Measurements from ENCODE around the gene NPEPL1.

Gene NPEPL1

DNA sequence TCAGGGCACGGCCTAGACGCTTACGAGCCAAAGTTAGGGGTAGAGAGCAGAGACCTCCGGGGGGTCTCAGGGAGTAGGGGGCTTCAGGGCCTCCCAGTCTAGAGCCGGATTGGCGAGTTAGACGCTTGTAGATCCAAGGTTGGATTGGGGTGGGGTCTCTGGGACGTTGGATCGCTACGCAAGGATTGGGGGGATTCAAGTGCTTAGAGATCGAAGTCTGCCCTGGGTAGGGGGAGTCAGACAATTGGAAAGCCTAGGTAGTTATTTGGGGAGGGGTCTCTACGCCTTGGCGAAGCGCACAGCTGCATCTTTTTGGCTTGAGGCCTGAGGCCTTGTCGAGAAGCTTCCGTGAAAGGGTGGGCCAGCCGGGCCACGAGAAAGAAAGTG lies 41.0 kb upstream of the NPEPL1 start:
- no peak for TF ChIP-seq POLR2AphosphoS5 (IDR thresholded peaks at IDR 0.05; ENCODE audit: low read depth, low read length)
- TF ChIP-seq, protein P1, sequence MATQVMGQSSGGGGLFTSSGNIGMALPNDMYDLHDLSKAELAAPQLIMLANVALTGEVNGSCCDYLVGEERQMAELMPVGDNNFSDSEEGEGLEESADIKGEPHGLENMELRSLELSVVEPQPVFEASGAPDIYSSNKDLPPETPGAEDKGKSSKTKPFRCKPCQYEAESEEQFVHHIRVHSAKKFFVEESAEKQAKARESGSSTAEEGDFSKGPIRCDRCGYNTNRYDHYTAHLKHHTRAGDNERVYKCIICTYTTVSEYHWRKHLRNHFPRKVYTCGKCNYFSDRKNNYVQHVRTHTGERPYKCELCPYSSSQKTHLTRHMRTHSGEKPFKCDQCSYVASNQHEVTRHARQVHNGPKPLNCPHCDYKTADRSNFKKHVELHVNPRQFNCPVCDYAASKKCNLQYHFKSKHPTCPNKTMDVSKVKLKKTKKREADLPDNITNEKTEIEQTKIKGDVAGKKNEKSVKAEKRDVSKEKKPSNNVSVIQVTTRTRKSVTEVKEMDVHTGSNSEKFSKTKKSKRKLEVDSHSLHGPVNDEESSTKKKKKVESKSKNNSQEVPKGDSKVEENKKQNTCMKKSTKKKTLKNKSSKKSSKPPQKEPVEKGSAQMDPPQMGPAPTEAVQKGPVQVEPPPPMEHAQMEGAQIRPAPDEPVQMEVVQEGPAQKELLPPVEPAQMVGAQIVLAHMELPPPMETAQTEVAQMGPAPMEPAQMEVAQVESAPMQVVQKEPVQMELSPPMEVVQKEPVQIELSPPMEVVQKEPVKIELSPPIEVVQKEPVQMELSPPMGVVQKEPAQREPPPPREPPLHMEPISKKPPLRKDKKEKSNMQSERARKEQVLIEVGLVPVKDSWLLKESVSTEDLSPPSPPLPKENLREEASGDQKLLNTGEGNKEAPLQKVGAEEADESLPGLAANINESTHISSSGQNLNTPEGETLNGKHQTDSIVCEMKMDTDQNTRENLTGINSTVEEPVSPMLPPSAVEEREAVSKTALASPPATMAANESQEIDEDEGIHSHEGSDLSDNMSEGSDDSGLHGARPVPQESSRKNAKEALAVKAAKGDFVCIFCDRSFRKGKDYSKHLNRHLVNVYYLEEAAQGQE (IDR thresholded peaks at IDR 0.05; ENCODE audit: insufficient read depth in 1 of 2, low read depth in 2 of 2, low read length in 2 of 2), result no peak

DNA sequence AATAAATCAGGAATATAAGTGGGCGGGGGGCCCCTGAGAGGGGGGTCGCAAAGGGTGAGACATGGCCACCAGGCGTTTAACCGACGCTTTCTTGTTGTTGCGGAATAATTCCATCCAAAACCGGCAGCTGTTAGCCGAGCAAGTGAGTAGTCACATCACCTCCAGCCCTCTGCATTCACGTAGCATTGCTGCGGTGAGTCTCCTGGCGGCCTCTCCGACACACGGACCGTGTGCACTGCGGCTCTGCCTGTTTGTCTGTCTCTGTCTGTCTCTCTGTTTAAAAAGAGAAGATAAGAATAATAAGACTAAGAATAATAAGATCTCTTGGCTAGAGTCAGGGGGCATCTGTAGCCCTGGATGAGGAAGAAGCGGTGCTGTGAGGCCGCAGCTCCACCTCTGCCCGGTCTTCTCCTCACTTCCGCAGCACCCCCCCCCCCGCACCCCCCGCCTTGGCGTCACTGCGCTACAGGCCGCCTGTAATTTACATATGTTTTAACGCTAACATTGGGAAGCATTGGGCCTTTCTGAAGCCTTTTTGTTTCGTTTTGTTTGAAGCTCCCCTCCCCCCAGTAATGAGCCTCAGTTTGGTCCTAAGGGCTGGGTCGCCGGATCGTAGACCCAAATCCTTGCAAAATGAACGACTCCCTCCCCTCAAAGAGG lies 40.5 kb upstream of the NPEPL1 start:
- TF ChIP-seq FOXP2 (optimal IDR thresholded peaks at IDR 0.05; ENCODE audit: borderline replicate concordance, extremely low read depth, extremely low read length, insufficient read depth), result peak; percentile 27
- no peak for TF ChIP-seq POLR2AphosphoS5 (IDR thresholded peaks at IDR 0.05; ENCODE audit: low read depth, low read length)
- TF ChIP-seq, protein P1 (IDR thresholded peaks at IDR 0.05; ENCODE audit: insufficient read depth in 1 of 2, low read depth in 2 of 2, low read length in 2 of 2), result no peak

DNA sequence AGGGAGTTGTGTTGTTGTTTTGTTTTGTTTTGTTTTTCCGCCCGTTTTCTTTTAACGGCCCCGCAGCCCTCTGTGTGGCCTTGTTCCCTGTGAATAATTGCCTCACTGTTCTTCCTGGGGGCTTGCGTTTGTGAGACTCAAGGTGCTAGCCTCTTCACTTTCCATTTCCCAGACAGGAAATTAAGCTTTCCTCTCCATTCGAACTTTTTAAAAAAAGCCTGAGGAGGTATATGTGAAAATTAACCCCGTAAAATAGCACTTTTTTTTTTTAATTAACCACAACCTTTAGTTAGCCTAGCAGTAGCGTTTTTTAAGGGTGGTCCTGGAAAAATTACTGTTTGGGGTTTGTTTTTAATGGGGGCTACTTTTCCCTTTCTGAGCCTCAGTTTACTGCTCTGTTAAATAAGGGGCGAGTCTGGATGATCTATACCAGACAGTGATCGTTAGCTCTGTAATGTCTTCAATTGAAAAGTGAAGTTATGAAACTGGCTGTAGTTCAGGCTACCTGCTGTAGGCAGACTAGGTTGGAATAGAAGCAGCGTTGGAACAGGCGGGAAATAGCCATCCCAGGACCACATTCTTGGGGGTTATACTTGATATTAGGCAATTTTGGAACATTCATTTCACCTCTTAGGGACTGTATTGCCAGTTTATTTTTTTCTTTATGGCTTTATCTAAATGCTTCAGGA lies 39.9 kb upstream of the NPEPL1 start:
- TF ChIP-seq, protein P1 (IDR thresholded peaks at IDR 0.05; ENCODE audit: insufficient read depth in 1 of 2, low read depth in 2 of 2, low read length in 2 of 2), result no peak
- no peak for TF ChIP-seq TAF1 (IDR thresholded peaks at IDR 0.05; ENCODE audit: borderline replicate concordance, insufficient read depth, low read length)

DNA sequence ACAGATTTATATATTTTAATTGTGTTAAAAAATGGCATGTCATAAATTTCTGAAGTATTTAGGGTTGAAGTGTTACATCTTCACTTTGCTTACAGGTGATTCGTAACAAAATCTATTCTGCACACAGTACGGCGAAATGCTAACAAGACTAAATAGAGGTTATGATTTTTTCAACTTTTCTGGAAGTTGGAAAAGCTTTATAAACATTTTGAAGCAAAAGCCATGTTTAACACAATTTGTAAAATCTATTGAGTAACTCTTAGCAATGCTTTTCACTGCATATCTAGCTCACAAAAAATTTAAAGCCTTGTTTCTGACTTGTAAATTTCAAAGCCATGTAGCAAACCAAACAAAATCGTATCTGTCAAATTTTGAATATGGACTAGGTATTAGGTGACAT lies 38.3 kb upstream of the NPEPL1 start:
- TF ChIP-seq SIN3A (IDR thresholded peaks at IDR 0.05; ENCODE audit: borderline replicate concordance, insufficient read depth, low read length) (no peak), POLR2AphosphoS5 (IDR thresholded peaks at IDR 0.05; ENCODE audit: low read depth, low read length) (no peak), TAF1 (IDR thresholded peaks at IDR 0.05; ENCODE audit: borderline replicate concordance, insufficient read depth, low read length) (no peak), FOXP2 (optimal IDR thresholded peaks at IDR 0.05; ENCODE audit: borderline replicate concordance, extremely low read depth, extremely low read length, insufficient read depth) (no peak)
- TF ChIP-seq, protein P1 (IDR thresholded peaks at IDR 0.05; ENCODE audit: insufficient read depth in 1 of 2, low read depth in 2 of 2, low read length in 2 of 2), result no peak

Measured in PFSK-1 (cell line).